A375 (cell line): ENCODE measurements around the gene LRRC2. TPM values are rescaled to one million over a fixed set of nuclear protein-coding genes. Genes with fewer than 3 reads are reported as not detected.

ENCODE experiments used
- total RNA-seq: library from RNA; depleted of rRNA; stranded (reverse); fragments of >200 nt; shearing (Covaris generic); gene quantifications from 2 replicates; pipeline ENCODE4 v1.2.3, GENCODE V29; 2014; rRNA removed

Gene LRRC2
- 0.37 and 0.53 TPM in 2 replicates for total RNA-seq

GRCh38 chr3:46566040-46566641, at the start of gene LRRC2:
LRRC2 (minus strand) TSS chr3:46566302; CDS start chr3:46551591, 14,711 bp downstream.

GRCh38 chr3:46612324-46612723, 46.2 kb upstream of the LRRC2 start, which contains the start of gene FAM240A:
FAM240A (plus strand) TSS chr3:46612525; CDS start chr3:46612684, 159 bp downstream.

GRCh38 chr3:46497556-46498265, 68.4 kb downstream of the LRRC2 start, which contains the start of gene RTP3:
RTP3 (plus strand) TSS chr3:46497976; CDS start chr3:46498063, 87 bp downstream.

Other genes with a start within 250 kb of the LRRC2 start
- not detected in 2 replicates for gene CCR2, start 212.2 kb downstream of the LRRC2 start, total RNA-seq
- not detected in 2 replicates for gene CCR5, start 195.4 kb downstream of the LRRC2 start, total RNA-seq
- not detected in 2 replicates for gene CCRL2, start 159.0 kb downstream of the LRRC2 start, total RNA-seq
- gene LTF, start 101.4 kb downstream of the LRRC2 start, total RNA-seq: 0.04 TPM in 1 of 2 replicates, not detected in the other
- gene RTP3, start 68.3 kb downstream of the LRRC2 start, total RNA-seq: 0.08 TPM in 1 of 2 replicates, not detected in the other
- not detected in 2 replicates for gene FAM240A, start 46.2 kb upstream of the LRRC2 start, total RNA-seq
- 5.1 and 8.0 TPM in 2 replicates for gene ALS2CL, start 127.4 kb upstream of the LRRC2 start, total RNA-seq
- gene TMIE, start 135.1 kb upstream of the LRRC2 start, total RNA-seq: 0.23 and 0.48 TPM in 2 replicates
- gene PRSS50, start 151.6 kb upstream of the LRRC2 start, total RNA-seq: not detected in 2 replicates